ENCODE results near the gene ESR2.

DNA sequence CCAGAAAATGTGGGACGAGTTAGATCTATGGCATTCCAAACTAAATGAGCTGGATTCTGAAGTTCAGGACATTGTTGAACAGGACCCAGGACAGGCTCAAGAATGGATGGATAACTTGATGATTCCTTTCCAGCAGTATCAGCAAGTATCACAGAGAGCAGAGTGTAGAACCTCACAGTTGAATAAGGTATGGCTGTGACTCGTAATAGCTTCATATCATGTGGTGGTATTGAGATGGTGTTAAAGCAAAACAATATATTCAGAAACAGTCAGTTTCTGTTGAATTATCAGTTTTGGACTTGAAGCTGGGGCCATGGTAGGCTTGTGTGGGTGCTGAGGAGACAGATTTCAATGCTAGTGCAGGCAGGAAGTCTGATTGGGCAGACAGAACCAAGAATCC is 213.7 kb downstream of the ESR2 start:
- TF ChIP-seq POLR2A (IDR thresholded peaks at IDR 0.05; ENCODE audit: low read length) (no peak), GATA1 (IDR thresholded peaks at IDR 0.05; ENCODE audit: low read depth, low read length) (no peak)

Measured in erythroblast (primary cell).